ENCODE data around the gene PDZD2. TPM values are rescaled to one million over a fixed set of nuclear protein-coding genes. Genes with fewer than 3 reads are reported as not detected.

PDZD2 gene
- total RNA-seq, 2 donors from 2014 or later, result 6.6 to 14.6 TPM

GRCh38 chr5:32136342-32136741 lies 497.4 kb downstream of the PDZD2 start:
- Histone ChIP-seq H3K9me3 (ENCODE audit: control insufficient read depth, low read length) (no peaks in the 10 kb centered on the region), H3K27me3 (ENCODE audit: control insufficient read depth, insufficient read depth, low read length, poor library complexity, severe bottlenecking) (no peaks in the 10 kb centered on the region), H3K4me3 (ENCODE audit: low read length) (no peak overlapping the region), H3K27ac (ENCODE audit: low read depth, low read length) (no peak overlapping the region), H3K9ac (ENCODE audit: extremely low read depth, low read length, poor library complexity, severe bottlenecking) (no peak overlapping the region), H3K4me1 (ENCODE audit: control insufficient read depth, insufficient read depth, low read length) (no peaks in the 10 kb centered on the region), H3K36me3 (ENCODE audit: control insufficient read depth, insufficient read depth, low read length) (peaks cover 71% of the 10 kb centered on the region)
- no peaks in the 10 kb centered on the region for H3K27me3 Mint-ChIP-seq (ENCODE audit: insufficient read depth)
- peaks cover 7% of the 10 kb centered on the region for H3K9me3 Mint-ChIP-seq
- H3K4me1 Mint-ChIP-seq, result peaks cover 7% of the 10 kb centered on the region
- TF ChIP-seq CTCF (conservative IDR thresholded peaks at IDR 0.05), result no peak
- H3K36me3 Mint-ChIP-seq (ENCODE audit: low read depth), result peaks cover 53% of the 10 kb centered on the region
- WGBS, 2 experiments (ENCODE audit: insufficient coverage in 1 of 2, insufficient read length in 1 of 2), result 100% methylated on average over 7 of the region's 7 CpGs; no CpG with 5 or more reads in 1 of the 2 experiments
- no peak overlapping the region for H3K4me3 Mint-ChIP-seq
- no peak overlapping the region for H3K27ac Mint-ChIP-seq
- no peak for DNase-seq

GRCh38 chr5:32138839-32139493 lies 500.0 kb downstream of the PDZD2 start:
- Histone ChIP-seq H3K9me3 (ENCODE audit: control insufficient read depth, low read length) (peaks cover 6% of the 10 kb centered on the region), H3K9ac (ENCODE audit: extremely low read depth, low read length, poor library complexity, severe bottlenecking) (no peak overlapping the region), H3K27ac (ENCODE audit: low read depth, low read length) (no peak overlapping the region), H3K4me1 (ENCODE audit: control insufficient read depth, insufficient read depth, low read length) (no peaks in the 10 kb centered on the region), H3K27me3 (ENCODE audit: control insufficient read depth, insufficient read depth, low read length, poor library complexity, severe bottlenecking) (no peaks in the 10 kb centered on the region), H3K4me3 (ENCODE audit: low read length) (no peak overlapping the region), H3K36me3 (ENCODE audit: control insufficient read depth, insufficient read depth, low read length) (peaks cover 54% of the 10 kb centered on the region)
- no peak for DNase-seq
- H3K9me3 Mint-ChIP-seq, result peaks cover 13% of the 10 kb centered on the region
- no peaks in the 10 kb centered on the region for H3K4me1 Mint-ChIP-seq
- no peaks in the 10 kb centered on the region for H3K27me3 Mint-ChIP-seq (ENCODE audit: insufficient read depth)
- no peak overlapping the region for H3K4me3 Mint-ChIP-seq
- peaks cover 53% of the 10 kb centered on the region for H3K36me3 Mint-ChIP-seq (ENCODE audit: low read depth)
- no peak overlapping the region for H3K27ac Mint-ChIP-seq
- WGBS, 2 experiments (ENCODE audit: insufficient coverage in 1 of 2, insufficient read length in 1 of 2), result 94 to 95% methylated on average over 6 to 7 of the region's 7 CpGs
- TF ChIP-seq CTCF (conservative IDR thresholded peaks at IDR 0.05), result no peak

- Histone ChIP-seq H3K27ac (ENCODE audit: low read depth, low read length) (no peak overlapping the region), H3K27me3 (ENCODE audit: control insufficient read depth, insufficient read depth, low read length, poor library complexity, severe bottlenecking) (no peaks in the 10 kb centered on the region), H3K4me1 (ENCODE audit: control insufficient read depth, insufficient read depth, low read length) (peaks cover 3% of the 10 kb centered on the region), H3K4me3 (ENCODE audit: low read length) (no peak overlapping the region), H3K36me3 (ENCODE audit: control insufficient read depth, insufficient read depth, low read length) (peaks cover 68% of the 10 kb centered on the region), H3K9me3 (ENCODE audit: control insufficient read depth, low read length) (peaks cover 19% of the 10 kb centered on the region), H3K9ac (ENCODE audit: extremely low read depth, low read length, poor library complexity, severe bottlenecking) (no peak overlapping the region)
- no peak overlapping the region for H3K27ac Mint-ChIP-seq
- 96 to 98% methylated on average over 6 of the region's 6 CpGs for WGBS, 2 experiments (ENCODE audit: insufficient coverage in 1 of 2, insufficient read length in 1 of 2)
- H3K9me3 Mint-ChIP-seq, result peaks cover 13% of the 10 kb centered on the region
- DNase-seq, result no peak
- no peak overlapping the region for H3K4me3 Mint-ChIP-seq
- peaks cover 58% of the 10 kb centered on the region for H3K36me3 Mint-ChIP-seq (ENCODE audit: low read depth)
- no peaks in the 10 kb centered on the region for H3K27me3 Mint-ChIP-seq (ENCODE audit: insufficient read depth)
- no peak for TF ChIP-seq CTCF (conservative IDR thresholded peaks at IDR 0.05)
- peaks cover 3% of the 10 kb centered on the region for H3K4me1 Mint-ChIP-seq
Measured at GRCh38 chr5:32143617-32144377, 504.9 kb downstream of the PDZD2 start.
